Spinal cord (tissue), 10 donors: Measurements from ENCODE around the gene CYTH3. TPM values are rescaled to one million over a fixed set of nuclear protein-coding genes. Genes with fewer than 3 reads are reported as not detected.

Experiments
- DNase-seq, 6 donors: peaks; one replicate each; pipeline versions ENCODE4 v3.0.0 to v3.0.0-alpha.2; 2013 to 2015; ENCODE audit warnings: low spot score in 6 of 6, low read depth in 4 of 6
- H3K27ac ChIP-seq: one replicate; pipeline ENCODE4 v1.5.1; 2013; ENCODE audit warnings: low read depth, low read length, control low read depth
- H3K27me3 ChIP-seq: one replicate; pipeline ENCODE4 v1.6.1; 2013; ENCODE audit warnings: low read length; ENCODE audit not compliant: control insufficient read depth, insufficient read depth
- H3K36me3 ChIP-seq: one replicate; pipeline ENCODE4 v1.6.1; 2013; ENCODE audit warnings: low read length; ENCODE audit not compliant: control insufficient read depth, insufficient read depth
- H3K4me1 ChIP-seq: one replicate; pipeline ENCODE4 v1.6.1; 2013; ENCODE audit warnings: low read length; ENCODE audit not compliant: control insufficient read depth, insufficient read depth
- H3K4me3 ChIP-seq: one replicate; pipeline ENCODE4 v1.5.1; 2013; ENCODE audit warnings: low read depth, low read length, control low read depth
- H3K9me3 ChIP-seq: one replicate; pipeline ENCODE4 v1.6.1; 2013; ENCODE audit warnings: low read length; ENCODE audit not compliant: control insufficient read depth, insufficient read depth
- WGBS: methylation state at CpG from one replicate; pipeline ENCODE4 v1.1.5; 2013; ENCODE audit warnings: missing lambda C conversion rate; ENCODE audit not compliant: insufficient coverage; 5-methylcytosine and 5-hydroxymethylcytosine counted together
- polyA plus RNA-seq, 2 donors: library from polyadenylated mRNA; unstranded; fragments of 120-200 nt; gene quantifications; one replicate each; pipeline ENCODE4 v1.2.1, GENCODE V29; 2013; ENCODE audit not compliant: insufficient read length in 2 of 2
- total RNA-seq, 2 donors: library from RNA; depleted of rRNA in 1 of 2; stranded (reverse); fragments of 120-200 nt in 1 of 2; fragments of >200 nt in 1 of 2; gene quantifications; one replicate each; pipeline versions ENCODE4 v1.2.3 to v1.2.4, GENCODE V29; 2013 to 2014
- donor health status: healthy.

The CYTH3 gene
- total and polyA plus RNA-seq, 4 donors, result 24.8 to 41.9 (median 31.3) TPM

DNA sequence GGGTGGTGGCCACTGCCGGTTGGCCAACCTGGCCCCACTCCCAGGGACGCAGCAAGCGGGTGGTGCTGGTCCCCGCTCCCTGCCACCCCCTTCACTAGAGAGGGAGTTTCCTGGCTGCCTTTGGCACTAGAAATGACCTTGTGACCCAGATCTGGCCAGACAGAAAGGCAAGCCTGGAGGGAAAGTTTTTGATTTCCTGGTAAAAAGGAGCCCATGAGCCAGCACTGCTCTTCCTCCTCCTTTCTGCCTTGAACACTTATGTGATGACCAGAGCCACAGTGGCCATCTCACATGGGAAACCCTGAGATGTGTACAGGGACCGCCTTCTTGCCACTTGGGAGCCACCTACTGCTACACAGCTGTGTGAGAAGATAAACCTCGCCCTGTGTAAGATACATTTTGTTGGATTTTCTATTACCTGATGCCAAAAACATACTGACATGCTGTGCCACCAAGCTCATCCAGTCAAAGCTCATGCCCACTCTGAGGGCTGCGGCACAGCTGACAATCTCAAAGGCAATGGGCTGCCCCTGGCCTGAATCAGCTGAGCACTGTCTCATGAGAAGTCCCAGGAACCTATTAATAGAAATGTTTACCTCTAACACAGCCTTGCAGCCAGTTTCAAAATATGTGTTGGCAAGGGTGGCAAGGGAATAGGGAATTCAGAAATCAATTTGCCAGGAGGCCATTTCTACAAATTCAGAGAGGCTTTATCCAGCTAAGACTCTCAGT lies 94.0 kb downstream of the CYTH3 start:
- Histone ChIP-seq H3K4me1 (no peaks in the 10 kb centered on the region), H3K36me3 (peaks cover 13% of the 10 kb centered on the region), H3K9me3 (no peaks in the 10 kb centered on the region), H3K4me3 (no peak overlapping the region), H3K27me3 (no peaks in the 10 kb centered on the region), H3K27ac (no peak overlapping the region)
- WGBS, result 93% methylated on average over 5 of the region's 7 CpGs
- DNase-seq, result no peak

DNA sequence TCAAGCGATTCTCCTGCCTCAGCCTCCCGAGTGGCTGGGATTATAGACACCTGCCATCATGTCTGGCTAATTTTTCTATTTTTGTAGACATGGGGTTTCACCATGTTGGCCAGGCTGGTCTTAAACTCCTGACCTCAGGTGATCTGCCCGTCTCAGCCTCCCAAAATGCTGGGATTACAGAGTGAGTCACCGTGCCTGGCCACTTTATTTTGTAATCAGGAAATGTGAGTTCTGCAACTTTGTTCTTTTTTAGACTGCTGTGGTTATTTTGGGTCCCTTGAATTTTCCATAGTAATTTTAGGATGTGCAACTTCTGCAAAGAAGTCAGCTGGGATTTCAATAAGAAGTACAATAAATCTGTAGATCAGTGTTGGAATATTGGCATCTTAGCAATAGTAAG lies 96.8 kb downstream of the CYTH3 start:
- Histone ChIP-seq H3K36me3 (peaks cover 33% of the 10 kb centered on the region), H3K4me3 (no peak overlapping the region), H3K4me1 (peaks cover 14% of the 10 kb centered on the region), H3K27ac (no peak overlapping the region), H3K9me3 (no peaks in the 10 kb centered on the region), H3K27me3 (no peaks in the 10 kb centered on the region)
- DNase-seq, result no peak
- 96% methylated on average over 3 of the region's 4 CpGs for WGBS

GRCh38 chr7:6172910-6173295 lies 99.5 kb downstream of the CYTH3 start:
- Histone ChIP-seq H3K4me1 (peaks cover 37% of the 10 kb centered on the region), H3K4me3 (no peak overlapping the region), H3K36me3 (peaks cover 50% of the 10 kb centered on the region), H3K9me3 (no peaks in the 10 kb centered on the region), H3K27ac (no peak overlapping the region), H3K27me3 (no peaks in the 10 kb centered on the region)
- 81% methylated on average over 14 of the region's 14 CpGs for WGBS
- no peak for DNase-seq

DNA sequence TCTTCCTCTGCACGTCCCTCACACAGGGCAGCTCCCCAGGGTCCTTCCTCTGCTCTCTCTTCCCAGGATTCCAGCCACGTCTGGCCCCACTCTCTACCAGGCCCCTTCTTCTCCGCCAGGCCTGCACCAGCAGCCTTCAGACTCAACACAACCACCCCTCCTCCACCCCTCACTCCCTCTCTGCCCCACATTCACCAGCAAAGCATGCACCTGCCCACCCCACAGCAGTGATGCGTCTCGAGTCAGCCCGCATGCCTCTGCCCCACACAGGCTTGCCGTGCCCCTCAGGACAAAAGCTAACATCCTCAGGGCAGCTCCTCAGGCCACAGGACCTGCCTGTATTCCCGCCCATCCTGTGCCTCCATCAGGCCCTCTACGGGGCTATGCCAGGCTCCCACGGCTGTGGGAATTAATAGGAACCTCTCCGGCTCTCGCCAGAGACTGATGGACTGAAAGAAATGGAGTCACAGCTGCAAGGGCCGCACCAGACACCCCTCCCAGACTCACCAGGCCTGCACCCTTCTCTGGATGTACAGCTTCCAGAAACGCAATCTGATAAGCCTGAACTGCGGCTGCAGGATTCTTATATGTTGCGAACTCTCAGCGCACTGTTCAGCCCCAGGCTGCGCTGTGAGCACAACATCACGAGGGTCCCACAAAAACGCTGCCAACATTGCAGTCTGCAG lies 100.1 kb downstream of the CYTH3 start:
- no peaks in the 10 kb centered on the region for H3K27me3 ChIP-seq
- peaks cover 42% of the 10 kb centered on the region for H3K4me1 ChIP-seq
- no peak overlapping the region for H3K4me3 ChIP-seq
- WGBS, result 78% methylated on average over 20 of the region's 20 CpGs
- H3K36me3 ChIP-seq, result peaks cover 52% of the 10 kb centered on the region
- H3K9me3 ChIP-seq, result no peaks in the 10 kb centered on the region
- no peak for DNase-seq
- H3K27ac ChIP-seq, result no peak overlapping the region

GRCh38 chr7:6171532-6172223 lies 100.7 kb downstream of the CYTH3 start:
- no peaks in the 10 kb centered on the region for H3K27me3 ChIP-seq
- H3K4me1 ChIP-seq, result peaks cover 49% of the 10 kb centered on the region
- DNase-seq, result no peak
- H3K9me3 ChIP-seq, result no peaks in the 10 kb centered on the region
- peaks cover 58% of the 10 kb centered on the region for H3K36me3 ChIP-seq
- 64% methylated on average over 22 of the region's 22 CpGs for WGBS
- no peak overlapping the region for H3K27ac ChIP-seq
- H3K4me3 ChIP-seq, result no peak overlapping the region

GRCh38 chr7:6170571-6171531 lies 101.6 kb downstream of the CYTH3 start:
- H3K4me1 ChIP-seq, result peaks cover 56% of the 10 kb centered on the region
- H3K4me3 ChIP-seq, result no peak overlapping the region
- no peak overlapping the region for H3K27ac ChIP-seq
- peak in 1 of 6 donors; percentile 18 for DNase-seq
- H3K9me3 ChIP-seq, result no peaks in the 10 kb centered on the region
- H3K36me3 ChIP-seq, result peaks cover 64% of the 10 kb centered on the region
- no peaks in the 10 kb centered on the region for H3K27me3 ChIP-seq
- 76% methylated on average over 58 of the region's 59 CpGs for WGBS

DNA sequence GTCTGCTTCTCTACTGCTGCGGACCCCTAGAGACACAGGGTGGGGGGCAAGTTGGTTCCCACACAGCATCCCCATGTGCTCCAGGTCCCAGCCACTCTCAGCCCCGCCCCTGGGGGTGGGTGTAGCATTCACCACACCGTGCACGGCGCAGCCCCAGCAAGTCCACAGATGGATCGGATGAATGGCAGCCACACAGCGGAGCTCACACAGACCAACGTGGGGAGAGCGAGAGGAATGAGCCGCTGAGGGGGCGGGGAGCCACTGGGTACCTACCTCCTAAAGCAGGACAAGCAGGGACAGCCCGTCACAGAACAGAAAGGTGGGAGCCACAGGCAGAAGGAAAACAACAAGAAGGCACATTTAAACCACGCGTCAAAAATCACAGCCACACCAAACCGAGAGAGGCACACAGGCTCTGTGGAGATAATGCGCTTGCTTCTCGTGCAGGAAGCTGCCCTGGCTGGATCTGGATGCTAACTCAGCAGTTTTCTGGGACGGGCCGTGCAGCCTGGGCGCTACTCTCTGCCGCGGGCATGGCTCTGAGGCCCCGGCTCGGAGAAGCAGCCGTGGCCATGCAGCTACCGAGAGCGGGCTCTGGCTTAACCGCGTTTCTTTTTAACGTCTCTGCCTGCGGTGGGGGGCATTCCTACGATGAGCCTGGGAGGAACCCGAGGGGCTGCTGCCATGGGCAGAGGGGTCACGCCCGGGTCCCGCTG lies 102.5 kb downstream of the CYTH3 start:
- Histone ChIP-seq H3K36me3 (peaks cover 73% of the 10 kb centered on the region), H3K9me3 (no peaks in the 10 kb centered on the region), H3K27me3 (no peaks in the 10 kb centered on the region), H3K27ac (no peak overlapping the region), H3K4me3 (no peak overlapping the region), H3K4me1 (peaks cover 58% of the 10 kb centered on the region)
- DNase-seq, result peak in 1 of 6 donors; percentile 27
- WGBS, result 75% methylated on average over 33 of the region's 36 CpGs

DNA sequence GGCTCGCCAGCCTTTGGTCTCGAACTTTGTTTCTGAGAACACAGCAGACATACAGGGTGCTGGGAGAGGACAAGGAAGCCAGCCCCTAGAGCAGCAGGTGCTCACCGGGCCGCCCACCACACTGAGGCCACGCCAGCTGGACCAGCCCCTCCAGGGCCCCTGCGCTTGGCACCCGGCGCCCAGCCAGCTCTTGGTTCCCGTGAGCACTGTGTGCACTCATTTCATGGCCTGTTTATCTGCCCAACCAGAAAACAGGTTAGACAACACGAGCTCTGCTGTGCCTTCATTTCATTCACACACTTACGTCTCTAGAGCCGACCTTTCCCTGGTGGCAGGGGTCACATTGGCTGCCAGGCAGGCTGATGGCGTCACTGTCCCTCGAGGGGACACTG lies 104.0 kb downstream of the CYTH3 start:
- Histone ChIP-seq H3K27ac (no peak overlapping the region), H3K36me3 (peaks cover 85% of the 10 kb centered on the region), H3K27me3 (no peaks in the 10 kb centered on the region), H3K4me1 (peaks cover 58% of the 10 kb centered on the region), H3K9me3 (no peaks in the 10 kb centered on the region), H3K4me3 (no peak overlapping the region)
- no peak for DNase-seq
- WGBS, result 77% methylated on average over 14 of the region's 14 CpGs
